ENCODE measurements around the gene LRRFIP2. TPM values are rescaled to one million over a fixed set of nuclear protein-coding genes. Genes with fewer than 3 reads are reported as not detected.
"Not testable (repeated sequence)": the region's sequence is repeated elsewhere in the genome, so short reads cannot be mapped to it uniquely, and the experiment has no call there.

LRRFIP2 gene
- total and polyA plus RNA-seq, 5 donors, result 88.9 to 168 (median 161) TPM

- no peaks in the 10 kb centered on the region for H3K9me3 ChIP-seq (ENCODE audit: control insufficient read depth, low read length)
Observed at GRCh38 chr3:37214076-37214475, 39.7 kb upstream of the LRRFIP2 start.

GRCh38 chr3:37210230-37210629, 35.8 kb upstream of the LRRFIP2 start:
- H3K4me1 ChIP-seq (ENCODE audit: control insufficient read depth, insufficient read depth, low read length), result no peaks in the 10 kb centered on the region
- no peak overlapping the region for H3K4me3 ChIP-seq (ENCODE audit: low read length)
- ATAC-seq, result peak; percentile 31 to 71
- H3K27me3 ChIP-seq (ENCODE audit: control insufficient read depth, insufficient read depth), result no peaks in the 10 kb centered on the region
- no peaks in the 10 kb centered on the region for H3K9me3 ChIP-seq (ENCODE audit: control insufficient read depth, low read length)
- DNase-seq, result no peak
- WGBS, result 59% methylated on average over 4 of the region's 4 CpGs
- intact Hi-C loops (cut with DNase I), result loop anchor here (5.0 to 10.0 kb wide), 2 partner anchors 185 to 188 kb away; no protein-coding TSS in a partner anchor
- peak overlapping the region; percentile 83 for H3K27ac ChIP-seq (ENCODE audit: low read length)

More at GRCh38 chr3:37214076-37214475, 39.7 kb upstream of the LRRFIP2 start:
- Histone ChIP-seq H3K27me3 (ENCODE audit: control insufficient read depth, insufficient read depth) (no peaks in the 10 kb centered on the region), H3K4me3 (ENCODE audit: low read length) (no peak overlapping the region), H3K27ac (ENCODE audit: low read length) (no peak overlapping the region), H3K4me1 (ENCODE audit: control insufficient read depth, insufficient read depth, low read length) (no peaks in the 10 kb centered on the region)
- DNase-seq (no peak), ATAC-seq (no peak)
- intact Hi-C loops (cut with DNase I), result loop anchor here (5.0 to 10.0 kb wide), 2 partner anchors 189 to 192 kb away; no protein-coding TSS in a partner anchor
- WGBS, result 74% methylated on average over 3 of the region's 3 CpGs

- H3K27ac ChIP-seq (ENCODE audit: low read length); intact Hi-C loops (cut with DNase I); H3K4me3 ChIP-seq (ENCODE audit: low read length); ATAC-seq; H3K9me3 ChIP-seq (ENCODE audit: control insufficient read depth, low read length); H3K4me1 ChIP-seq (ENCODE audit: control insufficient read depth, insufficient read depth, low read length); H3K27me3 ChIP-seq (ENCODE audit: control insufficient read depth, insufficient read depth); DNase-seq: not testable (repeated sequence)
- 43% methylated on average over 3 of the region's 3 CpGs for WGBS
Observed at GRCh38 chr3:37208576-37208975, 34.2 kb upstream of the LRRFIP2 start.

- H3K9me3 ChIP-seq (ENCODE audit: control insufficient read depth, low read length); DNase-seq; H3K4me1 ChIP-seq (ENCODE audit: control insufficient read depth, insufficient read depth, low read length); H3K27ac ChIP-seq (ENCODE audit: low read length); H3K4me3 ChIP-seq (ENCODE audit: low read length); H3K27me3 ChIP-seq (ENCODE audit: control insufficient read depth, insufficient read depth); intact Hi-C loops (cut with DNase I); ATAC-seq: not testable (repeated sequence)
- WGBS, result 94% methylated on average over 3 of the region's 3 CpGs
Observed at GRCh38 chr3:37208008-37208407, 33.6 kb upstream of the LRRFIP2 start.

GRCh38 chr3:37206041-37206440, 31.7 kb upstream of the LRRFIP2 start:
- H3K4me1 ChIP-seq (ENCODE audit: control insufficient read depth, insufficient read depth, low read length); H3K4me3 ChIP-seq (ENCODE audit: low read length); H3K9me3 ChIP-seq (ENCODE audit: control insufficient read depth, low read length); H3K27ac ChIP-seq (ENCODE audit: low read length); ATAC-seq; intact Hi-C loops (cut with DNase I); DNase-seq; H3K27me3 ChIP-seq (ENCODE audit: control insufficient read depth, insufficient read depth): not testable (repeated sequence)
- 72% methylated on average over 4 of the region's 4 CpGs for WGBS

- no peak overlapping the region for H3K4me3 ChIP-seq (ENCODE audit: low read length)
- H3K27ac ChIP-seq (ENCODE audit: low read length), result no peak overlapping the region
- 91% methylated on average over 3 of the region's 3 CpGs for WGBS
- intact Hi-C loops (cut with DNase I), result no loop called here
- no peaks in the 10 kb centered on the region for H3K27me3 ChIP-seq (ENCODE audit: control insufficient read depth, insufficient read depth)
- H3K4me1 ChIP-seq (ENCODE audit: control insufficient read depth, insufficient read depth, low read length), result no peaks in the 10 kb centered on the region
- H3K9me3 ChIP-seq (ENCODE audit: control insufficient read depth, low read length), result no peaks in the 10 kb centered on the region
- no peak for DNase-seq
- no peak for ATAC-seq
Observed at GRCh38 chr3:37204314-37204713, 29.9 kb upstream of the LRRFIP2 start.

GRCh38 chr3:37202035-37202434, 27.7 kb upstream of the LRRFIP2 start:
- no peak overlapping the region for H3K4me3 ChIP-seq (ENCODE audit: low read length)
- H3K9me3 ChIP-seq (ENCODE audit: control insufficient read depth, low read length), result no peaks in the 10 kb centered on the region
- 51% methylated on average over 3 of the region's 3 CpGs for WGBS
- no peak overlapping the region for H3K27ac ChIP-seq (ENCODE audit: low read length)
- H3K4me1 ChIP-seq (ENCODE audit: control insufficient read depth, insufficient read depth, low read length), result peaks cover 2% of the 10 kb centered on the region
- ATAC-seq (peak in 1 of 2 donors; percentile 48), DNase-seq (no peak)
- intact Hi-C loops (cut with DNase I), result no loop called here
- no peaks in the 10 kb centered on the region for H3K27me3 ChIP-seq (ENCODE audit: control insufficient read depth, insufficient read depth)

GRCh38 chr3:37200141-37200540, 25.8 kb upstream of the LRRFIP2 start:
- no peak overlapping the region for H3K27ac ChIP-seq (ENCODE audit: low read length)
- peaks cover 2% of the 10 kb centered on the region for H3K4me1 ChIP-seq (ENCODE audit: control insufficient read depth, insufficient read depth, low read length)
- H3K9me3 ChIP-seq (ENCODE audit: control insufficient read depth, low read length), result no peaks in the 10 kb centered on the region
- ATAC-seq (no peak), DNase-seq (no peak)
- 85% methylated on average over 4 of the region's 4 CpGs for whole genome bisulfite sequencing
- intact Hi-C loops (cut with DNase I), result no loop called here
- H3K4me3 ChIP-seq (ENCODE audit: low read length), result no peak overlapping the region
- H3K27me3 ChIP-seq (ENCODE audit: control insufficient read depth, insufficient read depth), result no peaks in the 10 kb centered on the region

- Histone ChIP-seq H3K9me3 (ENCODE audit: control insufficient read depth, low read length) (no peaks in the 10 kb centered on the region), H3K27ac (ENCODE audit: low read length) (no peak overlapping the region), H3K4me1 (ENCODE audit: control insufficient read depth, insufficient read depth, low read length) (peaks cover 2% of the 10 kb centered on the region), H3K27me3 (ENCODE audit: control insufficient read depth, insufficient read depth) (no peaks in the 10 kb centered on the region), H3K4me3 (ENCODE audit: low read length) (no peak overlapping the region)
- no peak for ATAC-seq
- intact Hi-C loops (cut with DNase I), result no loop called here
- 89% methylated on average over 2 of the region's 2 CpGs for WGBS
- no peak for DNase-seq
Observed at GRCh38 chr3:37198996-37199395, 24.6 kb upstream of the LRRFIP2 start.

GRCh38 chr3:37198547-37198946, 24.2 kb upstream of the LRRFIP2 start:
- 72% methylated on average over 2 of the region's 2 CpGs for WGBS
- peaks cover 2% of the 10 kb centered on the region for H3K4me1 ChIP-seq (ENCODE audit: control insufficient read depth, insufficient read depth, low read length)
- no peaks in the 10 kb centered on the region for H3K9me3 ChIP-seq (ENCODE audit: control insufficient read depth, low read length)
- no peak overlapping the region for H3K27ac ChIP-seq (ENCODE audit: low read length)
- intact Hi-C loops (cut with DNase I), result no loop called here
- H3K4me3 ChIP-seq (ENCODE audit: low read length), result no peak overlapping the region
- no peak for DNase-seq
- no peaks in the 10 kb centered on the region for H3K27me3 ChIP-seq (ENCODE audit: control insufficient read depth, insufficient read depth)
- no peak for ATAC-seq

GRCh38 chr3:37197810-37198371, 23.5 kb upstream of the LRRFIP2 start:
- WGBS, result 41% methylated on average over 2 of the region's 2 CpGs
- intact Hi-C loops (cut with DNase I), result no loop called here
- H3K27ac ChIP-seq (ENCODE audit: low read length), result no peak overlapping the region
- H3K4me1 ChIP-seq (ENCODE audit: control insufficient read depth, insufficient read depth, low read length), result peaks cover 2% of the 10 kb centered on the region
- ATAC-seq (no peak), DNase-seq (no peak)
- H3K27me3 ChIP-seq (ENCODE audit: control insufficient read depth, insufficient read depth), result no peaks in the 10 kb centered on the region
- H3K9me3 ChIP-seq (ENCODE audit: control insufficient read depth, low read length), result no peaks in the 10 kb centered on the region
- H3K4me3 ChIP-seq (ENCODE audit: low read length), result no peak overlapping the region

GRCh38 chr3:37194533-37194932, 20.2 kb upstream of the LRRFIP2 start:
- Histone ChIP-seq H3K9me3 (ENCODE audit: control insufficient read depth, low read length) (no peaks in the 10 kb centered on the region), H3K4me3 (ENCODE audit: low read length) (no peak overlapping the region), H3K4me1 (ENCODE audit: control insufficient read depth, insufficient read depth, low read length) (peaks cover 2% of the 10 kb centered on the region), H3K27ac (ENCODE audit: low read length) (no peak overlapping the region), H3K27me3 (ENCODE audit: control insufficient read depth, insufficient read depth) (no peaks in the 10 kb centered on the region)
- WGBS, result 68% methylated on average over 5 of the region's 5 CpGs
- peak in 1 of 2 donors; percentile 24 for ATAC-seq
- intact Hi-C loops (cut with DNase I), result no loop called here
- DNase-seq, result no peak

All from right cardiac atrium (tissue), 5 donors.